ENCODE measurements around the gene CTAG1A.
"Not testable (repeated sequence)": the region's sequence is repeated elsewhere in the genome, so short reads cannot be mapped to it uniquely, and the experiment has no call there.

DNA sequence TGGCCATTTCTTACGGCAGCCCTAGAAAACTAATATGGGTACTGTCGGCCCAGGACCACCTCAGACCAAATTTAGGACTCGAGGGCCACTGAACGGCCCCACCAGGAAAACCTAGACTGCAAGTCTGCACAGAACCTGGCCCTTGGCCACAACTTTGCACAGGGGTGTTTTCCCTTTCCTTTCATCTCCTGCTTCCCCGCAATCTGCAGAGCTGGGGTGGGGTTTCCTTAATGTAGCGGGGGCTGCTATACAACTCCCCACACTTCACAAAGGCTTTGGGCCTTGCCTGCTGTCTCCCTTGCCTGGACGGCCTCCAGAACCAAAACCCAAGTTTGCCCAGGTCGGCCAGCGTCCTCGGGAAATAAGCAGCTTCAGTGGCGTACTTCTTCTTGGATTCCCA lies 46.0 kb downstream of the CTAG1A start:
- not testable (repeated sequence) for TF ChIP-seq POLR2A (IDR thresholded peaks at IDR 0.05; ENCODE audit: low read length); GATA1 (IDR thresholded peaks at IDR 0.05; ENCODE audit: low read depth, low read length)

Data from erythroblast (primary cell).